Keratinocyte (primary cell): Measurements from ENCODE around the gene GNG4. TPM values are rescaled to one million over a fixed set of nuclear protein-coding genes. Genes with fewer than 3 reads are reported as not detected.

ENCODE experiments used
- DNase-seq: peaks from one replicate; pipeline ENCODE4 v3.0.0-alpha.2; 2011; ENCODE audit warnings: low read depth, missing footprints, low spot score
- FAIRE-seq: peaks from 2 replicates; lab custom pipeline; 2011; peaks lifted over from hg19 to GRCh38; lab: Jason Lieb, UNC
- H2AFZ ChIP-seq: 2 replicates; pipeline ENCODE4 v1.6.0; 2012; ENCODE audit warnings: low read length, control low read depth, inconsistent platforms; ENCODE audit not compliant: control insufficient read depth
- H3K27ac ChIP-seq: 2 replicates; pipeline ENCODE4 v1.5.1; 2011; ENCODE audit warnings: low read length; ENCODE audit not compliant: control insufficient read depth, insufficient read depth
- H3K27me3 ChIP-seq: 3 replicates; pipeline ENCODE4 v1.6.0; 2011; ENCODE audit warnings: low read length; ENCODE audit not compliant: control insufficient read depth, insufficient read depth; ENCODE audit errors: extremely low read depth
- H3K36me3 ChIP-seq, 2 experiments: 2 replicates in 1 of 2; 3 replicates in 1 of 2; pipeline ENCODE4 v1.5.1; 2011; ENCODE audit warnings: low read length in 2 of 2, mild to moderate bottlenecking in 1 of 2; ENCODE audit not compliant: control insufficient read depth in 2 of 2, insufficient read depth in 2 of 2; ENCODE audit errors: extremely low read depth in 1 of 2
- H3K4me1 ChIP-seq: 3 replicates; pipeline ENCODE4 v1.5.1; 2011; ENCODE audit warnings: low read length; ENCODE audit not compliant: control insufficient read depth, insufficient read depth; ENCODE audit errors: extremely low read depth
- H3K4me2 ChIP-seq: 3 replicates; pipeline ENCODE4 v1.6.0; 2011; ENCODE audit warnings: low read depth, low read length; ENCODE audit not compliant: control insufficient read depth, insufficient read depth; ENCODE audit errors: extremely low read depth
- H3K4me3 ChIP-seq, 3 experiments: fragments of 200-600 bp in 1 of 3; sonication (generic) in 1 of 3; 2 replicates in 2 of 3; 3 replicates in 1 of 3; pipeline ENCODE4 v1.5.1; 2011 to 2016; ENCODE audit warnings: low read length in 3 of 3, mild to moderate bottlenecking in 3 of 3, control low read depth in 2 of 3, inconsistent platforms in 1 of 3, low read depth in 1 of 3, mixed read lengths in 1 of 3, mixed run types in 1 of 3, moderate library complexity in 1 of 3; ENCODE audit not compliant: control insufficient read depth in 2 of 3, insufficient read depth in 2 of 3; ENCODE audit errors: extremely low read depth in 1 of 3
- H3K79me2 ChIP-seq: 2 replicates; pipeline ENCODE4 v1.6.0; 2012; ENCODE audit warnings: low read length; ENCODE audit not compliant: control insufficient read depth, insufficient read depth
- H3K9ac ChIP-seq: 3 replicates; pipeline ENCODE4 v1.6.0; 2011; ENCODE audit warnings: low read length; ENCODE audit not compliant: control insufficient read depth, insufficient read depth; ENCODE audit errors: extremely low read depth
- H3K9me1 ChIP-seq: 3 replicates; pipeline ENCODE4 v1.6.0; 2011; ENCODE audit warnings: low read length; ENCODE audit not compliant: control insufficient read depth, insufficient read depth; ENCODE audit errors: extremely low read depth
- H3K9me3 ChIP-seq: 2 replicates; pipeline ENCODE4 v1.5.1; 2012; ENCODE audit warnings: low read depth, low read length; ENCODE audit not compliant: control insufficient read depth
- H4K20me1 ChIP-seq: 3 replicates; pipeline ENCODE4 v1.6.0; 2011; ENCODE audit warnings: low read length; ENCODE audit not compliant: control insufficient read depth, insufficient read depth; ENCODE audit errors: extremely low read depth
- CTCF ChIP-seq, 3 experiments: IDR thresholded peaks in 1 of 3; conservative IDR thresholded peaks in 1 of 3; optimal IDR thresholded peaks in 1 of 3; 2 replicates in 2 of 3; 3 replicates in 1 of 3; pipeline versions ENCODE3 to v1.5.1; 2011; ENCODE audit warnings: low read length in 3 of 3, mild to moderate bottlenecking in 3 of 3, moderate library complexity in 2 of 3, control low read depth in 1 of 3, inconsistent platforms in 1 of 3; ENCODE audit not compliant: insufficient read depth in 2 of 3; ENCODE audit errors: extremely low read depth in 1 of 3
- EZH2 ChIP-seq: IDR thresholded peaks from one replicate; pipeline ENCODE4 v1.6.1; 2012; ENCODE audit warnings: inconsistent platforms, mild to moderate bottlenecking, low read length, moderate library complexity
- dilution Hi-C: fragments of 300-500 bp; cut with MboI; formaldehyde crosslinking; loops from one replicate; pipeline ENCODE4 v1.7.0; 2020; ENCODE audit warnings: low sequenced_read_pairs; ENCODE audit not compliant: extremely low pct_ligation_motif_present
- polyA plus RNA-seq, 5 experiments: library from polyadenylated mRNA; depleted of rRNA in 3 of 5; stranded (reverse) in 3 of 5; stranded (forward) in 1 of 5; unstranded in 1 of 5; fragments of >200 nt; gene quantifications; 1 replicate in 1 of 5; 2 replicates in 3 of 5; 3 replicates in 1 of 5; pipeline versions ENCODE4 v1.2.1 to v1.2.3, GENCODE V29; 2011 to 2012; ENCODE audit warnings: missing spikeins in 2 of 5, low read depth in 1 of 5, low replicate concordance in 1 of 5

The GNG4 gene
- polyA plus RNA-seq, 1 donor (not counting 4 experiments of a cell fraction or from before 2014, with no cell fraction given) = 0.07 TPM

- no peaks in the 10 kb centered on the region for H3K36me3 ChIP-seq
- H2AFZ ChIP-seq = no peak overlapping the region
- TF ChIP-seq EZH2 = no peak
- TF ChIP-seq CTCF (optimal IDR thresholded peaks at IDR 0.05 in 1 of 3, IDR thresholded peaks at IDR 0.05 in 1 of 3, conservative IDR thresholded peaks at IDR 0.05 in 1 of 3; ENCODE audit: extremely low read depth in 1 of 3, insufficient read depth in 2 of 3, low read length in 3 of 3) = no peak
- DNase-seq (no peak), FAIRE-seq (no peak)
- no peaks in the 10 kb centered on the region for H3K27me3 ChIP-seq
- no peaks in the 10 kb centered on the region for H4K20me1 ChIP-seq
- H3K4me3 ChIP-seq = no peak overlapping the region
- H3K27ac ChIP-seq = no peak overlapping the region
- no peaks in the 10 kb centered on the region for H3K79me2 ChIP-seq
- no peak overlapping the region for H3K9ac ChIP-seq
- dilution Hi-C loops = no loop called here
- no peaks in the 10 kb centered on the region for H3K4me1 ChIP-seq
- H3K9me3 ChIP-seq = no peaks in the 10 kb centered on the region
- H3K9me1 ChIP-seq = no peaks in the 10 kb centered on the region
- H3K4me2 ChIP-seq = no peak overlapping the region
These were observed 78.1 kb downstream of the GNG4 start for GRCh38 chr1:235571482-235571881.

DNA sequence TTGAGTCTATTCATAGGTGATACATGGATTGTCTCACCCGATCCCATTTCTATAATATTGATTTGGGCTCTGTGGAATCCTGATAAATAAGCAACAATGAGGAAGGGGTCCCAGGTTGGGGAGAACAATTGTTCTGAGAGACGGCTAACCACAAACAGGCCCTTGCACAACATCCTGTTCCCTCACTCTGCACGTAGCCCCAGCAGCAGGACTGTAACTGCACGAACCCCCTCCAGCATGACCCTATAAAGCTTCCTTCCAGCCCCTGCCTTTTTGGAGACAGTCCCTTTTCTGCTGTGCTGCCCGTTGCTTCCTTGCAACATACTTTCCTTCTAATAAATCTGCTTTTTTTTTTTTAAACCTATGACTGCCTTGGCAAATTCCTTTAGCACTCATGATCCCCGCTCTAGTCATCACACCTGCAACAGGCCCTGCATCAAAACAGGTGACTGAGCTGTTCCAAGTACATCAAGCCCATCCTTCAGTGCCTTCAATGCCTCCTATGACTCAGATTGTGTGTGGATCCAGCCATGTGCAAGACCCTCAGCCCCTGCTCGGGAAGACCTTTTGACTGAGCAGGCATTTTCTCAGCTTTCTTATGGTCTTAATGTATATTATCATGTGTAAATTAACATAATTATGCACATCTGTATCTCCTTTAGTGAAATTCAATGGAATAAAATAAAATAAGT is 81.6 kb downstream of the GNG4 start:
- dilution Hi-C loops = no loop called here
- H3K4me1 ChIP-seq = no peaks in the 10 kb centered on the region

More for the DNA sequence above, 81.6 kb downstream of the GNG4 start:
- H3K79me2 ChIP-seq = no peaks in the 10 kb centered on the region
- no peaks in the 10 kb centered on the region for H4K20me1 ChIP-seq
- no peak for FAIRE-seq
- no peak overlapping the region for H3K27ac ChIP-seq
- no peaks in the 10 kb centered on the region for H3K36me3 ChIP-seq
- H2AFZ ChIP-seq = no peak overlapping the region
- H3K4me2 ChIP-seq = no peak overlapping the region
- no peaks in the 10 kb centered on the region for H3K9me1 ChIP-seq
- no peaks in the 10 kb centered on the region for H3K27me3 ChIP-seq
- no peak overlapping the region for H3K4me3 ChIP-seq
- H3K9ac ChIP-seq = no peak overlapping the region
- no peak for TF ChIP-seq CTCF (optimal IDR thresholded peaks at IDR 0.05 in 1 of 3, IDR thresholded peaks at IDR 0.05 in 1 of 3, conservative IDR thresholded peaks at IDR 0.05 in 1 of 3; ENCODE audit: extremely low read depth in 1 of 3, insufficient read depth in 2 of 3, low read length in 3 of 3)
- no peaks in the 10 kb centered on the region for H3K9me3 ChIP-seq
- no peak for DNase-seq
